WI38 (cell line): Measurements from ENCODE around the gene NEGR1.
"Not testable (repeated sequence)": the region's sequence is repeated elsewhere in the genome, so short reads cannot be mapped to it uniquely, and the experiment has no call there.

ENCODE experiments used
- H3K4me3 ChIP-seq: 2 replicates; pipeline ENCODE4 v1.5.1; 2011; ENCODE audit warnings: low read depth, mild to moderate bottlenecking, control low read depth, low read length
- TF ChIP-seq, protein P1 (sequence below): IDR thresholded peaks from 2 replicates; pipeline ENCODE4 v1.5.1; 2012; ENCODE audit warnings: low read depth, mild to moderate bottlenecking, control low read depth, low read length

NEGR1 gene

GRCh38 chr1:71914626-71915025 is 367.7 kb downstream of the NEGR1 start:
- H3K4me3 ChIP-seq: no peak overlapping the region
- TF ChIP-seq, protein P1, sequence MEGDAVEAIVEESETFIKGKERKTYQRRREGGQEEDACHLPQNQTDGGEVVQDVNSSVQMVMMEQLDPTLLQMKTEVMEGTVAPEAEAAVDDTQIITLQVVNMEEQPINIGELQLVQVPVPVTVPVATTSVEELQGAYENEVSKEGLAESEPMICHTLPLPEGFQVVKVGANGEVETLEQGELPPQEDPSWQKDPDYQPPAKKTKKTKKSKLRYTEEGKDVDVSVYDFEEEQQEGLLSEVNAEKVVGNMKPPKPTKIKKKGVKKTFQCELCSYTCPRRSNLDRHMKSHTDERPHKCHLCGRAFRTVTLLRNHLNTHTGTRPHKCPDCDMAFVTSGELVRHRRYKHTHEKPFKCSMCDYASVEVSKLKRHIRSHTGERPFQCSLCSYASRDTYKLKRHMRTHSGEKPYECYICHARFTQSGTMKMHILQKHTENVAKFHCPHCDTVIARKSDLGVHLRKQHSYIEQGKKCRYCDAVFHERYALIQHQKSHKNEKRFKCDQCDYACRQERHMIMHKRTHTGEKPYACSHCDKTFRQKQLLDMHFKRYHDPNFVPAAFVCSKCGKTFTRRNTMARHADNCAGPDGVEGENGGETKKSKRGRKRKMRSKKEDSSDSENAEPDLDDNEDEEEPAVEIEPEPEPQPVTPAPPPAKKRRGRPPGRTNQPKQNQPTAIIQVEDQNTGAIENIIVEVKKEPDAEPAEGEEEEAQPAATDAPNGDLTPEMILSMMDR: no peak

DNA sequence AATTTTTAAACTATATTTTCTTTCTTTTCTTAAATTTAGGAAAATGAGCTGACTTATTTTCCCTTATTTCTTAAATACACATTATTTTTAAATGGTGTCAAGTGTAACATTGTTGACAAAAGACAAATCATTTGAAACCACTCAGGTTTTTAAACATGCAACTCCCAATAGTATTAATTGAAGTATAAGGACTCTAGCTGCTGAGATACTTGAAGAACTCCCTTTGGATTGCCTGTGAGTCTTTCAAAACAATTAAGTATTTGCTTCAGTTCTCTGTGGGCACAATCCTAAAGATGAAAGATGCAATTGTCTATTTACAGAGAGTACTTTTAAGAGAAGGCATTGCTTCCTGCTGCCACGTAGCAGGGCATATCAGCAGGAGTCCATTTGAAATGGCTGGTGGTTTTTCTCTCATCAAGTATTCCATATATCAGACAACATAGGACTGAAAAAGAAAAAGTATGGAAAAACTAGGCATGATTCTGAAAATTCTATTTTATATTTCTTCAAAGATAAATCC is 373.4 kb downstream of the NEGR1 start:
- H3K4me3 ChIP-seq: no peak overlapping the region
- TF ChIP-seq, protein P1: no peak

DNA sequence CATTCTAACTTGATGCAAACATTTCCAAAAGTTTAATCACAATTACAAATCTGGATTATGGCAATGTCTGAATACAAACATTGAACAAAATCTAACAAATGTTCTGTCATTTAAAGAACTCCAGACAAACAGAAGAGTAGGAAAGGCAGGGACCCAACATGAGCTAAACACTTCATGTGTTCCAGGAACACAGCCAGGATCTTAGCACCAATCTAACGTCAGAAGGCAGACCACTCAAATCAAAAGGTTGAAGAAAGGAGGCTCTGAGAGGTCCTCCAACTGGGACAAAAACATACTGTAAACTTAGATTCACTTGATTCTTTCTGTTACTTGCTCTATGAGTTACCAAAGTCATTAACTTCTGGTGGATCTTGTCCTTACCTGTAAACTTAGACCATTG is 374.0 kb downstream of the NEGR1 start:
- no peak overlapping the region for H3K4me3 ChIP-seq
- TF ChIP-seq, protein P1: no peak

GRCh38 chr1:71899881-71900280 is 382.5 kb downstream of the NEGR1 start:
- H3K4me3 ChIP-seq: no peak overlapping the region
- TF ChIP-seq, protein P1: no peak

DNA sequence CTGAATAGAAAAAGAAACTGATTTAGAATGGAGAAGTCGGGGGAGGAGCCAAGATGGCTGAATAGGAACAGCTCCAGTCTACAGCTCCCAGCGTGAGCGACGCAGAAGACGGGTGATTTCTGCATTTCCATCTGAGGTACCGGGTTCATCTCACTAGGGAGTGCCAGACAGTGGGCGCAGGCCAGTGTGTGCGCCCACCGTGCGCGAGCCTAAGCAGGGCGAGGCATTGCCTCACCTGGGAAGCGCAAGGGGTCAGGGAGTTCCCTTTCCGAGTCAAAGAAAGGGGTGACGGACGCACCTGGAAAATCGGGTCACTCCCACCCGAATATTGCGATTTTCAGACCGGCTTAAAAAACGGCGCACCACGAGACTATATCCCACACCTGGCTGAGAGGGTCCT is 394.2 kb downstream of the NEGR1 start:
- not testable (repeated sequence) for H3K4me3 ChIP-seq

GRCh38 chr1:71885171-71885570 is 397.2 kb downstream of the NEGR1 start:
- H3K4me3 ChIP-seq: no peak overlapping the region
- TF ChIP-seq, protein P1: no peak

- no peak overlapping the region for H3K4me3 ChIP-seq
- TF ChIP-seq, protein P1: no peak
These were observed 399.7 kb downstream of the NEGR1 start for GRCh38 chr1:71882637-71883036.

DNA sequence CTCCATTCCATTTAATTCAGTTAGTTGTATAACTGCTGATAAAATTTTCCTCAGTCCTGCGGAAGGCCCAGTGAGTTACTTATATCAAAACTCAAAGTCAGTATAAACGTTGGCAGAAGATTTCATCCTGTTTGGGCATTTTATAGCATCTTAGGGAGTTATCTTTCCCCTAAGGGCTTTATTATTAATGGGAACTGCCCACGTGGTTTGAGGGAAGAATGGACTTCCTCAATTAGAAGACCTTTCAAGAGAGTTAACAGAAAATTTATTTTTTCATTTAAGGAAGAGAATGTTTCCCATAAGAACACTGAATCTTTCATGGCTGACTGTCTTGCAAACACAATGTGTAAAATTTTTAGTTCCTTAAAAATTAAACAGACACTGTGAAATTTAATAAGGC is 400.1 kb downstream of the NEGR1 start:
- no peak overlapping the region for H3K4me3 ChIP-seq
- TF ChIP-seq, protein P1: no peak
